ENCODE data around the gene LIMCH1. TPM values are rescaled to one million over a fixed set of nuclear protein-coding genes. Genes with fewer than 3 reads are reported as not detected.

LIMCH1 gene
- polyA plus RNA-seq, 1 of the 3 experiments (the other 2 are of a cell fraction): 1.2 TPM

GRCh38 chr4:41639291-41639690 lies 101.3 kb downstream of the LIMCH1 start:
- Histone ChIP-seq H3K4me1 (ENCODE audit: control insufficient read depth in 1 of 2, insufficient read depth in 2 of 2, low read depth in 1 of 2, low read length in 1 of 2) (peaks cover 0 to 18% of the 10 kb centered on the region in 2 experiments; a peak in 2 of 4 replicates), H3K27me3 (ENCODE audit: insufficient read depth) (no peaks in the 10 kb centered on the region), H3K27ac (ENCODE audit: low read depth in 2 of 2, low read length in 1 of 2) (peak overlapping the region in 1 of 2 experiments; percentile 83; a peak in 2 of 4 replicates), H3K4me3 (ENCODE audit: low read depth in 2 of 2, low read length in 1 of 2) (no peak overlapping the region), H3K79me2 (ENCODE audit: insufficient read depth) (no peaks in the 10 kb centered on the region), H3K36me3 (replicated peaks in 1 of 2; ENCODE audit: control insufficient read depth in 1 of 2, insufficient read depth in 2 of 2, low read length in 1 of 2) (no peaks in the 10 kb centered on the region), H3K9me3 (no peaks in the 10 kb centered on the region), H3K4me2 (no peak overlapping the region), H3F3A (replicated peaks; ENCODE audit: insufficient read depth) (no peaks in the 10 kb centered on the region), H3K9ac (no peak overlapping the region), H3K9me2 (no peaks in the 10 kb centered on the region), H4K20me1 (ENCODE audit: insufficient read depth) (no peaks in the 10 kb centered on the region), H2AFZ (ENCODE audit: low read depth) (no peak overlapping the region)
- TF ChIP-seq SIN3A (IDR thresholded peaks at IDR 0.05; ENCODE audit: borderline replicate concordance, low read depth, low read length): no peak
- no peak for TF ChIP-seq CHD2 (IDR thresholded peaks at IDR 0.05; ENCODE audit: low read length, partially characterized antibody)
- no peak for TF ChIP-seq RFX5 (IDR thresholded peaks at IDR 0.05; ENCODE audit: low read length)
- TF ChIP-seq RCOR1 (IDR thresholded peaks at IDR 0.05; ENCODE audit: low read length): no peak
- no peak for TF ChIP-seq MEF2A (IDR thresholded peaks at IDR 0.05; ENCODE audit: borderline replicate concordance, low read depth)
- TF ChIP-seq SMC3 (IDR thresholded peaks at IDR 0.05; ENCODE audit: low read depth, low read length): no peak
- no peak for TF ChIP-seq NRF1 (IDR thresholded peaks at IDR 0.05; ENCODE audit: low read depth, low read length)
- TF ChIP-seq TEAD4 (IDR thresholded peaks at IDR 0.05; ENCODE audit: borderline replicate concordance, insufficient read depth): no peak
- no peak for TF ChIP-seq GABPA (IDR thresholded peaks at IDR 0.05; ENCODE audit: low read depth)
- TF ChIP-seq USF2 (IDR thresholded peaks at IDR 0.05; ENCODE audit: borderline replicate concordance, low read depth, low read length): no peak
- TF ChIP-seq MXI1 (IDR thresholded peaks at IDR 0.05; ENCODE audit: low read depth, low read length): no peak
- no peak for TF ChIP-seq POLR2AphosphoS5 (IDR thresholded peaks at IDR 0.05; ENCODE audit: low read depth, low read length)
- no peak for TF ChIP-seq NFIC (IDR thresholded peaks at IDR 0.05; ENCODE audit: borderline replicate concordance)
- no peak for TF ChIP-seq PBX3 (IDR thresholded peaks at IDR 0.05)
- TF ChIP-seq JUND (IDR thresholded peaks at IDR 0.05): no peak
- no peak for TF ChIP-seq ELF1 (IDR thresholded peaks at IDR 0.05)
- no peak for TF ChIP-seq CTCF (IDR thresholded peaks at IDR 0.05)
- no peak for TF ChIP-seq FOXJ3 (CRISPR knock-in tag; IDR thresholded peaks at IDR 0.05)
- TF ChIP-seq TAF1 (IDR thresholded peaks at IDR 0.05; ENCODE audit: borderline replicate concordance, low read depth, low read length): no peak
- TF ChIP-seq USF1 (IDR thresholded peaks at IDR 0.05; ENCODE audit: borderline replicate concordance, low read depth): no peak
- DNase-seq: no peak
- ChIA-PET CTCF (interaction anchor here (0.9 to 1.6 kb wide), 3 partner anchors 9 to 358 kb away, joined by 3 to 5 read pairs (median 4); no protein-coding TSS in a partner anchor), POLR2A (no interaction called here)
- 38% methylated on average over 1 of the region's 1 CpG for WGBS (ENCODE audit: low lambda C conversion rate)
